ENCODE results near the gene FERMT2. TPM values are rescaled to one million over a fixed set of nuclear protein-coding genes. Genes with fewer than 3 reads are reported as not detected.

FERMT2 gene
- total RNA-seq (2022) (33.5 and 40.8 TPM in 2 replicates), Bru-seq, nascent RNA (percentile 71 among the genes with signal in this experiment), BruChase-seq, experiment 1, labeled RNA remaining after a 2-hour chase (percentile 68 among the genes with signal in this experiment), BruChase-seq, experiment 2, labeled RNA remaining after a 6-hour chase (percentile 75 among the genes with signal in this experiment)
- long read RNA-seq, transcript FERMT2-201 (15 exons, 3,338 nt) = major isoform, 26 of 57 reads
- long read RNA-seq, partial matches to known transcripts = 22 of 57 reads
- long read RNA-seq, other reads (novel, unspliced or antisense) = 6 of 57 reads

- ChIA-PET POLR2A (interaction anchor here (0.6 to 0.9 kb wide), 6 partner anchors 10 to 1340 kb away, joined by 3 to 10 read pairs (median 4); no protein-coding TSS in a partner anchor), CTCF (interaction anchor here (0.7 to 0.9 kb wide), 3 partner anchors 10 to 38 kb away, joined by 3 to 6 read pairs (median 3); no protein-coding TSS in a partner anchor)
- TF ChIP-seq CTCF (IDR thresholded peaks at IDR 0.05; ENCODE audit: insufficient read depth in 1 of 2, low read depth in 1 of 2, low read length in 1 of 2, severe bottlenecking in 1 of 2, unreplicated experiment in 1 of 2) = peak in 1 of 2 experiments; percentile 19
- Mint-ChIP-seq H3K9me3 (ENCODE audit: unreplicated experiment) (no peaks in the 10 kb centered on the region), H3K4me3 (ENCODE audit: unreplicated experiment) (peak within 1 kb of the TSS; percentile 94), H3K27me3 (ENCODE audit: insufficient read depth, unreplicated experiment) (no peaks in the 10 kb centered on the region), H3K4me1 (ENCODE audit: low read depth, unreplicated experiment) (peaks cover 17% of the 10 kb centered on the region), H3K27ac (ENCODE audit: unreplicated experiment) (peak within 1 kb of the TSS; percentile 73), H3K36me3 (ENCODE audit: insufficient read depth, unreplicated experiment) (peaks cover 7% of the 10 kb centered on the region)
- H3K4me3 ChIP-seq (ENCODE audit: low read depth, low read length) = peak within 1 kb of the TSS; percentile 99
- no TSS peak for BruUV-seq (replicated peaks)
- H3K4me1 ChIP-seq = peaks cover 28% of the 10 kb centered on the region
- H3K9me3 ChIP-seq = no peaks in the 10 kb centered on the region
- DNase-seq = peak; percentile 89 to 96
- H3K27me3 ChIP-seq (replicated peaks; ENCODE audit: control insufficient read depth, insufficient read depth, low read length) = no peaks in the 10 kb centered on the region
- H3K36me3 ChIP-seq (ENCODE audit: control insufficient read depth, insufficient read depth, low read length) = no peaks in the 10 kb centered on the region
- intact Hi-C loops (cut with micrococcal nuclease; ENCODE audit: unreplicated experiment) = loop anchor here (2.0 kb wide), 1 partner anchor 26 kb away; no protein-coding TSS in a partner anchor
Observed at GRCh38 chr14:52950898-52951680, at the start of gene FERMT2. Gene FERMT2, minus strand, starts transcription at chr14:52951050. Its CDS starts 482 bp downstream, at chr14:52950568.

- no peaks in the 10 kb centered on the region for H3K36me3 ChIP-seq (ENCODE audit: control insufficient read depth, insufficient read depth, low read length)
- BruUV-seq (replicated peaks) = no TSS peak
- no peak overlapping the region for H3K4me3 ChIP-seq (ENCODE audit: low read depth, low read length)
- ChIA-PET CTCF (no interaction called here), POLR2A (no interaction called here)
- no peaks in the 10 kb centered on the region for H3K9me3 ChIP-seq
- H3K27me3 ChIP-seq (replicated peaks; ENCODE audit: control insufficient read depth, insufficient read depth, low read length) = no peaks in the 10 kb centered on the region
- no peaks in the 10 kb centered on the region for H3K4me1 Mint-ChIP-seq (ENCODE audit: low read depth, unreplicated experiment)
- no peak overlapping the region for H3K4me3 Mint-ChIP-seq (ENCODE audit: unreplicated experiment)
- intact Hi-C loops (cut with micrococcal nuclease; ENCODE audit: unreplicated experiment) = no loop called here
- no peak overlapping the region for H3K27ac Mint-ChIP-seq (ENCODE audit: unreplicated experiment)
- H3K9me3 Mint-ChIP-seq (ENCODE audit: unreplicated experiment) = no peaks in the 10 kb centered on the region
- H3K4me1 ChIP-seq = no peaks in the 10 kb centered on the region
- no peak for TF ChIP-seq CTCF (IDR thresholded peaks at IDR 0.05; ENCODE audit: insufficient read depth in 1 of 2, low read depth in 1 of 2, low read length in 1 of 2, severe bottlenecking in 1 of 2, unreplicated experiment in 1 of 2)
- H3K36me3 Mint-ChIP-seq (ENCODE audit: insufficient read depth, unreplicated experiment) = no peaks in the 10 kb centered on the region
- no peak for DNase-seq
- H3K27me3 Mint-ChIP-seq (ENCODE audit: insufficient read depth, unreplicated experiment) = no peaks in the 10 kb centered on the region
Observed at GRCh38 chr14:52998376-52999015, 47.6 kb upstream of the FERMT2 start.

GRCh38 chr14:52996493-52996892, 45.6 kb upstream of the FERMT2 start:
- no peaks in the 10 kb centered on the region for H3K4me1 ChIP-seq

More at GRCh38 chr14:52996493-52996892, 45.6 kb upstream of the FERMT2 start:
- Histone ChIP-seq H3K36me3 (ENCODE audit: control insufficient read depth, insufficient read depth, low read length) (no peaks in the 10 kb centered on the region), H3K4me3 (ENCODE audit: low read depth, low read length) (no peak overlapping the region), H3K27me3 (replicated peaks; ENCODE audit: control insufficient read depth, insufficient read depth, low read length) (no peaks in the 10 kb centered on the region), H3K9me3 (no peaks in the 10 kb centered on the region)
- no peak for TF ChIP-seq CTCF (IDR thresholded peaks at IDR 0.05; ENCODE audit: insufficient read depth in 1 of 2, low read depth in 1 of 2, low read length in 1 of 2, severe bottlenecking in 1 of 2, unreplicated experiment in 1 of 2)
- peaks cover 4% of the 10 kb centered on the region for H3K27me3 Mint-ChIP-seq (ENCODE audit: insufficient read depth, unreplicated experiment)
- no peaks in the 10 kb centered on the region for H3K4me1 Mint-ChIP-seq (ENCODE audit: low read depth, unreplicated experiment)
- no peak overlapping the region for H3K4me3 Mint-ChIP-seq (ENCODE audit: unreplicated experiment)
- no peaks in the 10 kb centered on the region for H3K9me3 Mint-ChIP-seq (ENCODE audit: unreplicated experiment)
- H3K36me3 Mint-ChIP-seq (ENCODE audit: insufficient read depth, unreplicated experiment) = no peaks in the 10 kb centered on the region
- POLR2A ChIA-PET = no interaction called here
- no peak overlapping the region for H3K27ac Mint-ChIP-seq (ENCODE audit: unreplicated experiment)
- intact Hi-C loops (cut with micrococcal nuclease; ENCODE audit: unreplicated experiment) = no loop called here
- no peak for DNase-seq
- CTCF ChIA-PET = no interaction called here
- BruUV-seq (replicated peaks) = no TSS peak

Data from Caco-2 (cell line).